GM23338 (cell line): ENCODE measurements around the gene DRGX. TPM values are rescaled to one million over a fixed set of nuclear protein-coding genes. Genes with fewer than 3 reads are reported as not detected.

Source experiments
- ATAC-seq: fragments of 200-7000 bp; cut with Tn5 transposase; 3 replicates; pipeline ENCODE4 v1.9.1; 2020
- DNase-seq: peaks from one replicate; pipeline ENCODE4 v3.0.0-alpha.2; 2015; ENCODE audit warnings: low spot score
- H2AFZ ChIP-seq: fragments of 200-600 bp; sonication (generic); 2 replicates; pipeline ENCODE4 v1.8.0; 2016; ENCODE audit warnings: antibody characterized with exemption, mild to moderate bottlenecking, moderate library complexity
- H3F3A ChIP-seq: fragments of 200-600 bp; sonication (generic); replicated peaks from 2 replicates; pipeline ENCODE4 v1.8.0; 2017; ENCODE audit warnings: antibody characterized with exemption, mixed run types, low read depth
- H3K27ac ChIP-seq: fragments of 200-600 bp; sonication (generic); 2 replicates; pipeline ENCODE4 v1.6.1; 2016; ENCODE audit warnings: low read depth
- H3K27me3 ChIP-seq: fragments of 200-600 bp; sonication (generic); 2 replicates; pipeline ENCODE4 v1.8.0; 2016; ENCODE audit warnings: mild to moderate bottlenecking, mixed run types, moderate library complexity; ENCODE audit not compliant: insufficient read depth
- H3K36me3 ChIP-seq: fragments of 200-600 bp; sonication (generic); 2 replicates; pipeline ENCODE4 v1.8.0; 2016; ENCODE audit warnings: mild to moderate bottlenecking; ENCODE audit not compliant: insufficient read depth
- H3K4me1 ChIP-seq: fragments of 200-600 bp; sonication (generic); 2 replicates; pipeline ENCODE4 v1.8.0; 2016; ENCODE audit warnings: mild to moderate bottlenecking, moderate library complexity; ENCODE audit not compliant: insufficient read depth
- H3K4me2 ChIP-seq: fragments of 200-600 bp; sonication (generic); 2 replicates; pipeline ENCODE4 v1.7.1; 2017; ENCODE audit warnings: mixed run types
- H3K4me3 ChIP-seq: fragments of 200-600 bp; sonication (generic); 2 replicates; pipeline ENCODE4 v1.6.1; 2016; ENCODE audit warnings: mixed run types
- H3K79me2 ChIP-seq: fragments of 200-600 bp; sonication (generic); replicated peaks from 2 replicates; pipeline ENCODE4 v1.8.0; 2017; ENCODE audit warnings: mild to moderate bottlenecking; ENCODE audit not compliant: insufficient read depth
- H3K9me2 ChIP-seq: fragments of 200-600 bp; sonication (generic); 2 replicates; pipeline ENCODE4 v1.8.0; 2017; ENCODE audit not compliant: insufficient read depth
- H4K20me1 ChIP-seq: fragments of 200-600 bp; sonication (generic); replicated peaks from 2 replicates; pipeline ENCODE4 v1.8.0; 2017; ENCODE audit warnings: mild to moderate bottlenecking; ENCODE audit not compliant: insufficient read depth
- H3K27ac Mint-ChIP-seq: 2 replicates; pipeline ENCODE4 v1.8.0; 2020; ENCODE audit warnings: inconsistent platforms, mild to moderate bottlenecking, moderate library complexity, mixed read lengths
- H3K27me3 Mint-ChIP-seq: 3 replicates; pipeline ENCODE4 v1.8.0; 2022; ENCODE audit warnings: low read depth, mild to moderate bottlenecking, moderate library complexity, mixed read lengths, inconsistent platforms; ENCODE audit not compliant: insufficient read depth, poor library complexity
- H3K36me3 Mint-ChIP-seq: 3 replicates; pipeline ENCODE4 v1.8.0; 2021; ENCODE audit warnings: low read depth, mild to moderate bottlenecking, inconsistent platforms, moderate library complexity, mixed read lengths
- H3K4me1 Mint-ChIP-seq: 3 replicates; pipeline ENCODE4 v1.8.0; 2020; ENCODE audit warnings: mild to moderate bottlenecking, inconsistent platforms, mixed read lengths
- H3K4me3 Mint-ChIP-seq: 3 replicates; pipeline ENCODE4 v1.8.0; 2021; ENCODE audit warnings: moderate library complexity, mild to moderate bottlenecking, inconsistent platforms, mixed read lengths
- H3K9me3 Mint-ChIP-seq: 3 replicates; pipeline ENCODE4 v1.8.0; 2020; ENCODE audit warnings: moderate library complexity, mild to moderate bottlenecking, inconsistent platforms, mixed read lengths
- CREB1 ChIP-seq: fragments of 250-450 bp; sonication (Bioruptor Pico); IDR thresholded peaks from 2 replicates; pipeline ENCODE4 v1.5.0; 2020; ENCODE audit warnings: low read depth, mild to moderate bottlenecking, moderate library complexity
- EZH2 ChIP-seq: fragments of 200-600 bp; sonication (generic); IDR thresholded peaks from one replicate; pipeline ENCODE4 v1.8.0; 2017; ENCODE audit warnings: antibody characterized with exemption, mild to moderate bottlenecking, low read depth; ENCODE audit not compliant: unreplicated experiment
- EZH2phosphoT487 ChIP-seq: fragments of 200-600 bp; sonication (generic); IDR thresholded peaks from one replicate; pipeline ENCODE4 v1.8.1; 2018; ENCODE audit warnings: antibody characterized with exemption; ENCODE audit not compliant: unreplicated experiment
- JUNB ChIP-seq: IDR thresholded peaks from one replicate; pipeline ENCODE4 v1.6.1; 2016; ENCODE audit warnings: antibody characterized with exemption; ENCODE audit not compliant: unreplicated experiment
- NANOG ChIP-seq: IDR thresholded peaks from 2 replicates; pipeline ENCODE4 v1.6.1; 2016; ENCODE audit warnings: antibody characterized with exemption, borderline replicate concordance
- POLR2AphosphoS5 ChIP-seq: IDR thresholded peaks from 2 replicates; pipeline ENCODE4 v1.6.1; 2016; ENCODE audit warnings: antibody characterized with exemption, low read depth
- STAT1 ChIP-seq: IDR thresholded peaks from one replicate; pipeline ENCODE4 v1.6.1; 2016; ENCODE audit warnings: antibody characterized with exemption; ENCODE audit not compliant: unreplicated experiment
- ZNF114 ChIP-seq: fragments of 250-450 bp; sonication (Bioruptor Pico); IDR thresholded peaks from 2 replicates; pipeline ENCODE4 v1.5.0; 2020; ENCODE audit warnings: mild to moderate bottlenecking, moderate library complexity
- ZNF331 ChIP-seq: fragments of 250-450 bp; sonication (Bioruptor Pico); IDR thresholded peaks from 2 replicates; pipeline ENCODE4 v1.5.0; 2020; ENCODE audit warnings: low read depth, mild to moderate bottlenecking, moderate library complexity
- polyA plus RNA-seq: library from polyadenylated mRNA; unstranded; fragments of >200 nt; fragmentation: Nextera tagmentation; extraction: Ambion mirVana; gene quantifications from 2 replicates; pipeline ENCODE4 v1.2.1, GENCODE V29; 2016
- total RNA-seq: library from RNA; depleted of rRNA; stranded (reverse); fragments of >200 nt; shearing (Covaris generic); gene quantifications from 2 replicates; pipeline ENCODE4 v1.2.3, GENCODE V29; 2014
- TF ChIP-seq, protein P1 (sequence below): fragments of 250-450 bp; sonication (Bioruptor Pico); IDR thresholded peaks from 2 replicates; pipeline ENCODE4 v1.5.0; 2020; ENCODE audit warnings: mild to moderate bottlenecking, moderate library complexity
- TF ChIP-seq, protein P2 (sequence below): IDR thresholded peaks from one replicate; pipeline ENCODE4 v1.6.1; 2018; ENCODE audit warnings: antibody characterized with exemption; ENCODE audit not compliant: unreplicated experiment
- TF ChIP-seq, protein P3 (sequence below), 2 experiments: fragments of 200-600 bp in 1 of 2; sonication (generic) in 1 of 2; conservative IDR thresholded peaks; 2 replicates each; pipeline versions ENCODE4 v1.5.1 to v1.6.1; 2016 to 2017; ENCODE audit warnings: antibody characterized with exemption in 2 of 2, low read depth in 2 of 2, mild to moderate bottlenecking in 2 of 2, moderate library complexity in 1 of 2
- TF ChIP-seq, protein P4 (sequence below): IDR thresholded peaks from 2 replicates; pipeline ENCODE4 v1.6.1; 2016; ENCODE audit warnings: antibody characterized with exemption

DRGX gene
- total and polyA plus RNA-seq, 2 experiments from 2014 or later = not detected

DNA sequence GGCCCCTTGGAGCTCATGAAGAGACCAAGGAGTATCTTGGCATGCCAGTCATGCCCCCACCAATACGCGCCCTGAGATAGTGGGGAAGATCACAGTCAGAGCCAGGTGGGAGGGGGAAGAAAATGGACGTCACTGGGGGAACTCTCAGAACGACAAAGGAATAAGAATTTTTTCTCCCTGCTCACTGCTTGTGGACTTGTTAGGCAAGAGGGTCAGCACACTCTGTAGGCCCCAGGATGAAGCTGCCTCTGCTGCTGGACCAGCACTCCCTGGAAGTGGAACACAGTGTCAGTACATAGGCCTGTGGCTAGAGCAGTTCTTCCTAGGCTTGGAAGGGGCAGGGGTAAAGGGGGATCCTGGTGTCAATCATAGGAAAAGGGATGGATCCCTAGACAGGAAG is 46.5 kb downstream of the DRGX start:
- Histone ChIP-seq H3K79me2 (no peaks in the 10 kb centered on the region), H3K4me3 (no peak overlapping the region), H2AFZ (no peak overlapping the region), H4K20me1 (no peaks in the 10 kb centered on the region), H3K4me1 (no peaks in the 10 kb centered on the region), H3K4me2 (no peak overlapping the region), H3K36me3 (no peaks in the 10 kb centered on the region), H3K9me2 (0 out of 2 replicates have a peak, but pooled peaks cover 2% of the 10 kb centered on the region), H3K27ac (no peak overlapping the region), H3F3A (no peaks in the 10 kb centered on the region), H3K27me3 (no peaks in the 10 kb centered on the region)
- ATAC-seq (no peak), DNase-seq (no peak)
- Mint-ChIP-seq H3K4me3 (no peak overlapping the region), H3K27ac (no peak overlapping the region), H3K27me3 (no peaks in the 10 kb centered on the region), H3K4me1 (no peaks in the 10 kb centered on the region), H3K36me3 (no peaks in the 10 kb centered on the region), H3K9me3 (0 out of 3 replicates have a peak, but pooled peaks cover 4% of the 10 kb centered on the region)
- TF ChIP-seq EZH2 (no peak), EZH2phosphoT487 (no peak), ZNF331 (no peak), STAT1 (no peak), CREB1 (no peak), ZNF114 (CRISPR knock-in tag) (no peak), JUNB (no peak), POLR2AphosphoS5 (no peak), NANOG (no peak)
- TF ChIP-seq, protein P1, sequence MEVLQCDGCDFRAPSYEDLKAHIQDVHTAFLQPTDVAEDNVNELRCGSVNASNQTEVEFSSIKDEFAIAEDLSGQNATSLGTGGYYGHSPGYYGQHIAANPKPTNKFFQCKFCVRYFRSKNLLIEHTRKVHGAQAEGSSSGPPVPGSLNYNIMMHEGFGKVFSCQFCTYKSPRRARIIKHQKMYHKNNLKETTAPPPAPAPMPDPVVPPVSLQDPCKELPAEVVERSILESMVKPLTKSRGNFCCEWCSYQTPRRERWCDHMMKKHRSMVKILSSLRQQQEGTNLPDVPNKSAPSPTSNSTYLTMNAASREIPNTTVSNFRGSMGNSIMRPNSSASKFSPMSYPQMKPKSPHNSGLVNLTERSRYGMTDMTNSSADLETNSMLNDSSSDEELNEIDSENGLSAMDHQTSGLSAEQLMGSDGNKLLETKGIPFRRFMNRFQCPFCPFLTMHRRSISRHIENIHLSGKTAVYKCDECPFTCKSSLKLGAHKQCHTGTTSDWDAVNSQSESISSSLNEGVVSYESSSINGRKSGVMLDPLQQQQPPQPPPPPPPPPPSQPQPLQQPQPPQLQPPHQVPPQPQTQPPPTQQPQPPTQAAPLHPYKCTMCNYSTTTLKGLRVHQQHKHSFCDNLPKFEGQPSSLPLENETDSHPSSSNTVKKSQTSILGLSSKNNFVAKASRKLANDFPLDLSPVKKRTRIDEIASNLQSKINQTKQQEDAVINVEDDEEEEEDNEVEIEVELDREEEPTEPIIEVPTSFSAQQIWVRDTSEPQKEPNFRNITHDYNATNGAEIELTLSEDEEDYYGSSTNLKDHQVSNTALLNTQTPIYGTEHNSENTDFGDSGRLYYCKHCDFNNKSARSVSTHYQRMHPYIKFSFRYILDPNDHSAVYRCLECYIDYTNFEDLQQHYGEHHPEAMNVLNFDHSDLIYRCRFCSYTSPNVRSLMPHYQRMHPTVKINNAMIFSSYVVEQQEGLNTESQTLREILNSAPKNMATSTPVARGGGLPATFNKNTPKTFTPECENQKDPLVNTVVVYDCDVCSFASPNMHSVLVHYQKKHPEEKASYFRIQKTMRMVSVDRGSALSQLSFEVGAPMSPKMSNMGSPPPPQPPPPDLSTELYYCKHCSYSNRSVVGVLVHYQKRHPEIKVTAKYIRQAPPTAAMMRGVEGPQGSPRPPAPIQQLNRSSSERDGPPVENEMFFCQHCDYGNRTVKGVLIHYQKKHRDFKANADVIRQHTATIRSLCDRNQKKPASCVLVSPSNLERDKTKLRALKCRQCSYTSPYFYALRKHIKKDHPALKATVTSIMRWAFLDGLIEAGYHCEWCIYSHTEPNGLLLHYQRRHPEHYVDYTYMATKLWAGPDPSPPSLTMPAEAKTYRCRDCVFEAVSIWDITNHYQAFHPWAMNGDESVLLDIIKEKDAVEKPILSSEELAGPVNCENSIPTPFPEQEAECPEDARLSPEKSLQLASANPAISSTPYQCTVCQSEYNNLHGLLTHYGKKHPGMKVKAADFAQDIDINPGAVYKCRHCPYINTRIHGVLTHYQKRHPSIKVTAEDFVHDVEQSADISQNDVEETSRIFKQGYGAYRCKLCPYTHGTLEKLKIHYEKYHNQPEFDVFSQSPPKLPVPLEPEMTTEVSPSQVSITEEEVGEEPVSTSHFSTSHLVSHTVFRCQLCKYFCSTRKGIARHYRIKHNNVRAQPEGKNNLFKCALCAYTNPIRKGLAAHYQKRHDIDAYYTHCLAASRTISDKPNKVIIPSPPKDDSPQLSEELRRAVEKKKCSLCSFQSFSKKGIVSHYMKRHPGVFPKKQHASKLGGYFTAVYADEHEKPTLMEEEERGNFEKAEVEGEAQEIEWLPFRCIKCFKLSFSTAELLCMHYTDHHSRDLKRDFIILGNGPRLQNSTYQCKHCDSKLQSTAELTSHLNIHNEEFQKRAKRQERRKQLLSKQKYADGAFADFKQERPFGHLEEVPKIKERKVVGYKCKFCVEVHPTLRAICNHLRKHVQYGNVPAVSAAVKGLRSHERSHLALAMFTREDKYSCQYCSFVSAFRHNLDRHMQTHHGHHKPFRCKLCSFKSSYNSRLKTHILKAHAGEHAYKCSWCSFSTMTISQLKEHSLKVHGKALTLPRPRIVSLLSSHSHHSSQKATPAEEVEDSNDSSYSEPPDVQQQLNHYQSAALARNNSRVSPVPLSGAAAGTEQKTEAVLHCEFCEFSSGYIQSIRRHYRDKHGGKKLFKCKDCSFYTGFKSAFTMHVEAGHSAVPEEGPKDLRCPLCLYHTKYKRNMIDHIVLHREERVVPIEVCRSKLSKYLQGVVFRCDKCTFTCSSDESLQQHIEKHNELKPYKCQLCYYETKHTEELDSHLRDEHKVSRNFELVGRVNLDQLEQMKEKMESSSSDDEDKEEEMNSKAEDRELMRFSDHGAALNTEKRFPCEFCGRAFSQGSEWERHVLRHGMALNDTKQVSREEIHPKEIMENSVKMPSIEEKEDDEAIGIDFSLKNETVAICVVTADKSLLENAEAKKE (CRISPR knock-in tag) = no peak
- TF ChIP-seq, protein P2, sequence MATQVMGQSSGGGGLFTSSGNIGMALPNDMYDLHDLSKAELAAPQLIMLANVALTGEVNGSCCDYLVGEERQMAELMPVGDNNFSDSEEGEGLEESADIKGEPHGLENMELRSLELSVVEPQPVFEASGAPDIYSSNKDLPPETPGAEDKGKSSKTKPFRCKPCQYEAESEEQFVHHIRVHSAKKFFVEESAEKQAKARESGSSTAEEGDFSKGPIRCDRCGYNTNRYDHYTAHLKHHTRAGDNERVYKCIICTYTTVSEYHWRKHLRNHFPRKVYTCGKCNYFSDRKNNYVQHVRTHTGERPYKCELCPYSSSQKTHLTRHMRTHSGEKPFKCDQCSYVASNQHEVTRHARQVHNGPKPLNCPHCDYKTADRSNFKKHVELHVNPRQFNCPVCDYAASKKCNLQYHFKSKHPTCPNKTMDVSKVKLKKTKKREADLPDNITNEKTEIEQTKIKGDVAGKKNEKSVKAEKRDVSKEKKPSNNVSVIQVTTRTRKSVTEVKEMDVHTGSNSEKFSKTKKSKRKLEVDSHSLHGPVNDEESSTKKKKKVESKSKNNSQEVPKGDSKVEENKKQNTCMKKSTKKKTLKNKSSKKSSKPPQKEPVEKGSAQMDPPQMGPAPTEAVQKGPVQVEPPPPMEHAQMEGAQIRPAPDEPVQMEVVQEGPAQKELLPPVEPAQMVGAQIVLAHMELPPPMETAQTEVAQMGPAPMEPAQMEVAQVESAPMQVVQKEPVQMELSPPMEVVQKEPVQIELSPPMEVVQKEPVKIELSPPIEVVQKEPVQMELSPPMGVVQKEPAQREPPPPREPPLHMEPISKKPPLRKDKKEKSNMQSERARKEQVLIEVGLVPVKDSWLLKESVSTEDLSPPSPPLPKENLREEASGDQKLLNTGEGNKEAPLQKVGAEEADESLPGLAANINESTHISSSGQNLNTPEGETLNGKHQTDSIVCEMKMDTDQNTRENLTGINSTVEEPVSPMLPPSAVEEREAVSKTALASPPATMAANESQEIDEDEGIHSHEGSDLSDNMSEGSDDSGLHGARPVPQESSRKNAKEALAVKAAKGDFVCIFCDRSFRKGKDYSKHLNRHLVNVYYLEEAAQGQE = no peak
- TF ChIP-seq, protein P3, sequence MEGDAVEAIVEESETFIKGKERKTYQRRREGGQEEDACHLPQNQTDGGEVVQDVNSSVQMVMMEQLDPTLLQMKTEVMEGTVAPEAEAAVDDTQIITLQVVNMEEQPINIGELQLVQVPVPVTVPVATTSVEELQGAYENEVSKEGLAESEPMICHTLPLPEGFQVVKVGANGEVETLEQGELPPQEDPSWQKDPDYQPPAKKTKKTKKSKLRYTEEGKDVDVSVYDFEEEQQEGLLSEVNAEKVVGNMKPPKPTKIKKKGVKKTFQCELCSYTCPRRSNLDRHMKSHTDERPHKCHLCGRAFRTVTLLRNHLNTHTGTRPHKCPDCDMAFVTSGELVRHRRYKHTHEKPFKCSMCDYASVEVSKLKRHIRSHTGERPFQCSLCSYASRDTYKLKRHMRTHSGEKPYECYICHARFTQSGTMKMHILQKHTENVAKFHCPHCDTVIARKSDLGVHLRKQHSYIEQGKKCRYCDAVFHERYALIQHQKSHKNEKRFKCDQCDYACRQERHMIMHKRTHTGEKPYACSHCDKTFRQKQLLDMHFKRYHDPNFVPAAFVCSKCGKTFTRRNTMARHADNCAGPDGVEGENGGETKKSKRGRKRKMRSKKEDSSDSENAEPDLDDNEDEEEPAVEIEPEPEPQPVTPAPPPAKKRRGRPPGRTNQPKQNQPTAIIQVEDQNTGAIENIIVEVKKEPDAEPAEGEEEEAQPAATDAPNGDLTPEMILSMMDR (conservative IDR thresholded peaks at IDR 0.05; ENCODE audit: low read depth in 2 of 2) = no peak
- TF ChIP-seq, protein P4, sequence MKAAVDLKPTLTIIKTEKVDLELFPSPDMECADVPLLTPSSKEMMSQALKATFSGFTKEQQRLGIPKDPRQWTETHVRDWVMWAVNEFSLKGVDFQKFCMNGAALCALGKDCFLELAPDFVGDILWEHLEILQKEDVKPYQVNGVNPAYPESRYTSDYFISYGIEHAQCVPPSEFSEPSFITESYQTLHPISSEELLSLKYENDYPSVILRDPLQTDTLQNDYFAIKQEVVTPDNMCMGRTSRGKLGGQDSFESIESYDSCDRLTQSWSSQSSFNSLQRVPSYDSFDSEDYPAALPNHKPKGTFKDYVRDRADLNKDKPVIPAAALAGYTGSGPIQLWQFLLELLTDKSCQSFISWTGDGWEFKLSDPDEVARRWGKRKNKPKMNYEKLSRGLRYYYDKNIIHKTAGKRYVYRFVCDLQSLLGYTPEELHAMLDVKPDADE = no peak
